Transverse colon (tissue), 4 donors: Measurements from ENCODE around the gene EVA1C.

Experiments
- CTCF ChIP-seq, 5 experiments: fragments of 200-600 bp in 3 of 5; fragments of 450-650 bp in 2 of 5; sonication (generic) in 3 of 5; IDR thresholded peaks; 1 replicate in 2 of 5; 2 replicates in 3 of 5; pipeline ENCODE4 v1.5.1; 2016 to 2017; ENCODE audit warnings: antibody characterized with exemption in 5 of 5, inconsistent platforms in 3 of 5, mild to moderate bottlenecking in 2 of 5, moderate library complexity in 1 of 5
- EP300 ChIP-seq: sonication (generic); formaldehyde crosslinking; IDR thresholded peaks from one replicate; pipeline ENCODE4 v1.6.1; 2017; ENCODE audit warnings: antibody characterized with exemption, low read depth
- POLR2A ChIP-seq: fragments of 450-650 bp; IDR thresholded peaks from one replicate; pipeline ENCODE4 v1.6.1; 2016; ENCODE audit warnings: antibody characterized with exemption, mild to moderate bottlenecking, moderate library complexity
- POLR2AphosphoS5 ChIP-seq, 3 donors: sonication (generic); formaldehyde crosslinking; IDR thresholded peaks; one replicate each; pipeline ENCODE4 v1.6.1; 2016; ENCODE audit warnings: antibody characterized with exemption in 3 of 3

GRCh38 chr21:32377506-32377905 lies 35.0 kb upstream of the EVA1C start:
- no peak for TF ChIP-seq EP300
- TF ChIP-seq POLR2AphosphoS5 (IDR thresholded peaks at IDR 0.05): no peak
- no peak for TF ChIP-seq CTCF (IDR thresholded peaks at IDR 0.05)
- TF ChIP-seq POLR2A: no peak
